GM19455 (cell line): ENCODE data around the gene ROBO1.

Source experiments
- ATAC-seq: cut with Tn5 transposase; IDR thresholded peaks from one replicate; pipeline ENCODE4 v1.9.1; 2021; ENCODE audit not compliant: unreplicated experiment

ROBO1 gene

DNA sequence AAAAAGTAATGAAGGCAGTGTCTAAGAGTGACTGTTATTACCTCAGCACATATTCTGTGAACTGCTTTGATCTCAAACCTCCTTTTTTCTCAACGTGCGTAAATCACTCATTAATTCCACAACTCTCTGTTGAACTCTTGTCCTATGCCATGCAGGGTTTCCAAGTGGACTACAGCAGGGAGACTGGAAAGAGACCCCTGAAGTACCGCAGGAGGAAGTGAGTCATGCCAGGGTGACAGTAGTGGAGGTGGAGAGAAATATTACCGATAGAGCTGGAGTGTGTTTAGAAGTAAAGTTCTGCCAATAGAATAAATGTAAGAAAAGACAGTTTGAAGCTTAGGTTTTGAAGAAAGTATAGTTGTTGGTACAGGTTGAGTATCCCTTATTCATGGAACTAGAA lies 908.9 kb downstream of the ROBO1 start:
- no peak for ATAC-seq

DNA sequence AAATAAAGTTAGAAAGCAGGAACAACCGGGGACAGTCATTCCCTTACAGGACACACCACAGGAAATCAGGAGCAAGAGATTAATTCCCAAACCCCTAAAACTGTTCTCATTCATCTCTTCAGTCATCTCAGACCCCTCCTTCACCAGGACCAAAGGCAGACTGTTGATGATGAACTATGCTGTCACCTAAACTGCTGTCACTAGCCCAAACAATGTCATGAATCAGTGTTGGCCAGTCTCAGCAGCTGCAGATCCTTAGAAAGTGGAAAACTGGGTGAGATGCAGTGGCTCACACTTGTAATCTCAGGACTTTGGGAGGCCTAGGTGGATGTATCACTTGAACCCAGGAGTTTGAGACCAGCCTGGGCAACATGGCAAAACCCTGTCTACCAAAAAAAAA lies 909.6 kb downstream of the ROBO1 start:
- ATAC-seq = no peak

DNA sequence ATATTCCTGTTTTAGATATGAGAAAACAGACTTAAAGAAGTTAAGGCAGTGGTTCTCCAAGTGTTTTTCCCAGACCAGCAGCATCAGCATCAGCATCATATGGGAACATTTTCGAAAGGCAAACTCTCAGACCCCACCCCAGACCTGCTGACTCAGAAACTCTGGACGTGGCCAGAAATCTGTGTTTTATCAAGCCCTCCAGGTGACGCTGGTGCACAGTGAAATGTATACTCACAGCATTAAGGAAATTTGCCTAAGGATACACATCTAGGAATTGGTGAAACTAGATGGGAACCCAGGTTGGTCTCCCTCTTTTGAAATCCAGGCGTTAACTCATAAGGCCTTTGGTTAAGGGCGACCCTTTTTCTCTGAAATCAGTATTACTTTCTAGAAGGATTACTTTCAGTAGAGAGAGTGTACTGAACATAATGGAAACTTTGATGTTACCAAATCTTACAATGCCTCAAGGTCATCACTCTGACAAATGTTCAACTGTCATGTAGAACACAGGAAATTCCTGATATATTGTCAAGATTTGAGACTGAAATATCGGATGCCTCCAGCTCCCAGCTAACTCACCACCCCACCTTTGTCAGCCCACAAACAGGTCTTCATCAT lies 910.2 kb downstream of the ROBO1 start:
- ATAC-seq = no peak

DNA sequence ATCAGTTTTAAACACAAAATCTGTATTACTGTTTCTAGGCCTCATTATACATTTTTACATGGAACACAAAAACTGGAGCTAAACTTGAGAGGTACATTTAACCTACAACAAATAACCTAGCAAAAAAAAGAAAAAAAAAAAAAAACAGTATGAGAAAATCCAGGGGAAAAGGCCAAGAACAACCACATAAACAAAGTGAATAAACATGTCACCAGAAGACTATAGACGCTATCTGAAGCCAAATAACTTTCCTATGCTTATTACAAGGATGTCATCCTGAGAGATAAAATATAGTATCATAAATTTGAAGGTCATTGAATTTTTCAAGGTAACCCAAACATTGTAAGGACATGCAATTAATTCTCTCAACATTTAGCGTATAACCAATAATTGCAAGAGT lies 911.6 kb downstream of the ROBO1 start:
- ATAC-seq = no peak

DNA sequence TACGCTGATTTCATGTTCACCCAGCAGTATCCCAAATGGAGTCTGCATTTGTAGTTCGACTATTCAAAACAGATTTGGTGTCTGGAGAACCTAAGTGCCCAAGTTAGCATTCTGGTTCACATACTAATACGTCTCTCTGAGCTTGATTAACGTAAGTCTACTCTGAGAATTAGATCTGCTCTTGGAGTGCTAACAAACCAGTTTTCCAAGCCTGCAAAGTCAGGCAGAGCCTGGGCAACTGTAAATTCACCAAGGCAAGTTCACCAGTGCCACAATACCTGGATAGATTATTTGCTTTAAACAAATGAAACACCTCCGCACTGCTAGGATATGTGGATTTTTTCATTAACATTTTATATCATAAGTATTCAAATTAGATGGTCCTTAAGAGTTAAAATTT lies 912.6 kb downstream of the ROBO1 start:
- ATAC-seq = no peak

DNA sequence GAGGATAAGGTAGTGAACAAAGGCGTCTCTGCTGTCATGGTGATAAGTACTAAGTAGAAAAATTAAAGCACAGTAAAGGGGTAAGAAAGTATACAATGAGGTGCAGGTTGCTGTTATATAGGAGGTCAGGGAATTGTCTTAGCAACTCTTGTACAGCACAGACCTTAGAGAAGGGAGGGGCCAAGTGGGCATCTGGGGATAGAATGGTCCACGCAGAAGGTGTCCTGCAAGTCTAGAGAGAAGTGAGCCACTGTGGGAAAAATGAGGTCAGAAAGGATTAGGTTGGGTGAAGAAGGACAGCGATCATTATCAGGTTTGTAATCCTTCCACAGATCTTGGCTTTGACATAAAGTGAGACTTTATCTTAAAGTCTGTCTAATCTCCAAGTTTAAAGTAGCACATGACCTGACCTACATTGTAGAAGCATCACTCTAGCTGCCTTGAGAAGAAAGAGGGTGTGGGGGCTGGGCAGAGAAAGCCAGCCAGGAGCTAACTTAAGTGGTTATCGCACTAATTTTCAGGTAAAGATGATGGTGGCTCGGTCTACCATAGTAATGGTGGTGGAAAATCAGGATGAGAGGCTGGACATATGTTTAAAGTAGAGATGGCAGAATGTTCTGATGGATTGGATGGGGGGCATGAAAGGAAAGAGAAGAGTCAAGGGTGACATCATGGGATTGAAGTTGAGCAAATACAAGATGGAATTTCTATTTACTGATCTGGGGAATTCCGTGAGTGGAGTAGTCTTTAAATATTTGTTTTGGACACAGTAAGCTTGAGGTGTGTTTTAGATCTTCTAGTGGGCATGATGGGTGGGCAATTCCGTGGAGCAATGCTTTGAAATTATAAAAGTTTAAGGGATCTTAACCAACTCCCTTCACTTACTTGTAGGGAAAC lies 919.2 kb downstream of the ROBO1 start:
- no peak for ATAC-seq

DNA sequence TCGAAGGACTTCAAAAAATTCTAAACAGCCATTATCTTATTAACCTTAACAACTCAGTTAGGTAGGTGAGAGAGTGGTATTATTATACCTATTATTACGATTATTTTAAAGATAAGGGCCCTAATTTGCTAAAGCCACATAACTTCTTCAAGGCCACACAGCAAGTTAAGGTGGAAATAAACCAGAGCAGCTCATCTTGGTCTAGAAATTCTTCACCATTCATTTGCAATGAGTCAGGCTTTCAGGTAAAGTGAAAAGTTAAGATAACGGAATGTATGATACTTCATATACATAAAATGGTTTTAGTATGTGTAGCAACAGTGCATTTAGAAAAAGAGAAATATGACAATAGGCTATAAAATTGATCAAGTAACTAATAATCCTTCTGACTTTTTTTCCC lies 920.2 kb downstream of the ROBO1 start:
- no peak for ATAC-seq

DNA sequence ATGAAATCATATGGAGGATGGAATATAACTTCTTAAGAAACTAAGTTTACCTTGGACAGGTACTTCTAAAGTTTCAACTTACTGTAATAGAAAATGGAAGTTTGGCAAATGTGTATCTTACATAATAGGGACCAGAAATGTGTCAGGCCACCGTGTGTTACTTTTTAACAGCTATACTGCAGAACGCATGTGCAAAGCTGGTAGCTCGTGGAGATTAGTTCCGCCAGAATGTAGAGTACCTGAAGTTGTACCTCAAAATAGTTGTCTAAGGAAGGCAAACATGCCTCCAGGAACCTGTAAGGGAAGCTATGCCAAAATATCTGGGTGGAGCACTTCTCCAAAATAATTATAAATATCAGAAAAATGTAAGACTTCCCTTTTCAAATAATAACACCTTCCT lies 920.6 kb downstream of the ROBO1 start:
- ATAC-seq = no peak

DNA sequence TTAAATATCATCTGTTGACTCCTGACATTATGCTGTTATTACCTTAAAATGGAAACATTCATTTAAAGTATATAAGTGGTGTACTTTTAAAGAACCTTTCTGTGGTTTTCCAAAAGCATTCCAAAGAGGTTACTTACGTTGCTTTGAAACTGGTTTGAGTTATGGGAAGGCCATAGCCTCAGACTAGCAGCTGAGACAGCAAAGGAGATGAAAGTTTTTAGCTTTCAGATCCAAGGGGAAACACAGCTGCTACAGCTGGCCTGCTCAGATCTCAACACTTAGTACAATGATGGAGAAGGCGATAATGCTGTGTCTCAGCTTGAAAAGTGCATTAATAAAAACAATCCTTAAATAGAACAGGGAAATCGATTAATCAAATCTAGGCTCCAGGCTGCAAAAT lies 921.1 kb downstream of the ROBO1 start:
- no peak for ATAC-seq

DNA sequence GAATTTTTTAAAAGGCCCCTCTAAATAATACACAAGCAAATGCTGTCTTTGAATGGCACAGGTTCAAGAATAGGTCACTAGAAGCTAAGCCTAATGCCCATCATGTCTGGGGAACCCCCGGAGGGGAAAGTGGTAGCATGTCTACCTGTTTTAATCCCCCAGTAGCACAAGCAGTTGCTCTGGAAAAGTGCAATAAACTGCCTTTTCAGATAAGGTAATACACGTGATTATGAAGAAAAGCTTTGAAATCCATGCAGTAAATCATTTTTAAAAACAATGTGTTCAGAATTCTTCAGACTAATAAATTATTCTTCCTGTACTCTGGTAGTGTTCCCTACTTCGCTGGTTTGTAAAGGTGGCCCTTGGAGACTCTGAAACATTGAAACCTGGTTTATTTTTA lies 922.2 kb downstream of the ROBO1 start:
- ATAC-seq = no peak

DNA sequence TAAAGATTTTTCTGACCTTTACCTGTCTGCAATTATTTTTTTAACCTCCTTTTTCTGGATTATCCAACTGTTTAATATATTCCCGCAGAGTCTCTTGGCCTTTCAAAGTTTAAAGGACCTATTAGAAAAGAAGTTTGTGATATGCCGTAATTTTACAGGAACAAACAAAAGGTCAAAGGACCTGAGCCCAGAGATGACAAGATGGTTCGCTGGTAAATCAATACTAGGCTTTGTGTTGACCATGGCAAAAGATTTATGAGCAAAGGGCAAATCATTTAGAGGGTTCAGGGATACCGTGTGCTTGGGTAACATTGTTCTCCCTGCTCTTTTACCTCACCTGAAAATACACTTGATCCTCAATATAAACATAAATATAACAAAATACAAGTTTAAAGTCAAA lies 923.5 kb downstream of the ROBO1 start:
- no peak for ATAC-seq

DNA sequence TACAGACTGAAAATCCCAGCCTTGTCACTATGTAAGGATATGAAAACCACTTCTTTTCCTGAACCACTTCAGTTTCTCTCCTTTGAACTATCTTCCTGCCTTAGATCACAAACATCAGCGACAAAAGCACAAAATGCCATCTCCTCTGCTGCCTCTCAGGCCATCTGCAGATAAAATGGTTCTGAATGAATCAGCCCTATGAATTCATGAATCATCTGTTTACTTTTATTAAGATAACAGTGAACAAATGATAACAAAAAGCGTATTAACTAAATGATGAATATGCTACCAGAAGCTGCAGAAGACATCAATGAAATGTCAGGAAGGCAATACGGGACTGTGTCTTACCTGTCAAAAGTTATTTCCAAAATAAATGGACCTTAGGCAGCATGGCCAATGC lies 928.1 kb downstream of the ROBO1 start:
- no peak for ATAC-seq

DNA sequence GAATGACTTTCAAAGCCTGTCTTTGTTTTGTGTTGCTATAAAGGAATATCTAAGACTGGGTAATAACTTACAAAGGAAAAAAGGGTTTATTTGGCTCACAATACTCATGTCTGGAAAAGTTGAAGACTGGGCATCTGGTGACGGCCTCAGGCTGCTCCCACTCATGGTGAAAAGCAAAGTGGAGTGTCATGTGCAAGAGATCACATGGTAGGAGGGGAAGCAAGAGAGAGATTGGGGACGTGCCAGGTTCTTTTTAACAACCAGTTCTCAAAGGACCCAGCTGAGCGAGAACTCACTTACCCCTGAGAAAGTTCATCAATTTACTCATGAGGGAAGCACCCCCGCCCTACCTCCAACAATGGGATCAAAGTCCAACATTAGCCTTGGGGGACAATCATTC lies 929.4 kb downstream of the ROBO1 start:
- no peak for ATAC-seq

DNA sequence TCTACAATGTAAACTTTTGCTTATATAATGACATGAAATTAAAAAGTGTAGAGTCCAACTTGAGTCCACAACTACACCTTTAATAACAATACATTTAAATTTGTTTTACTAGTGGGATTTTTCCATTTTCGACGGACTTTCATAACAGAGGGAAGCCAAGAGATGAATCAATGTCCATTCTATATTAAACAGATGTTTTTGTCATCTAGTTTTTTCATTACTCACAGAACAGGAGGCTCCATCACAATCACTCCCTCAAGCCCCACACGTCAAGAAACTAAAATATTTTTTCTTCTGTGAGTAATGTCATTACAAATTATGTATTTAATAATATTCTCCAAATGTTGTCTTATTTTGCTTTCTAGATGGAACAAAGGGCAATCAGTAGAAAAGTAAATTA lies 932.9 kb downstream of the ROBO1 start:
- ATAC-seq = no peak

DNA sequence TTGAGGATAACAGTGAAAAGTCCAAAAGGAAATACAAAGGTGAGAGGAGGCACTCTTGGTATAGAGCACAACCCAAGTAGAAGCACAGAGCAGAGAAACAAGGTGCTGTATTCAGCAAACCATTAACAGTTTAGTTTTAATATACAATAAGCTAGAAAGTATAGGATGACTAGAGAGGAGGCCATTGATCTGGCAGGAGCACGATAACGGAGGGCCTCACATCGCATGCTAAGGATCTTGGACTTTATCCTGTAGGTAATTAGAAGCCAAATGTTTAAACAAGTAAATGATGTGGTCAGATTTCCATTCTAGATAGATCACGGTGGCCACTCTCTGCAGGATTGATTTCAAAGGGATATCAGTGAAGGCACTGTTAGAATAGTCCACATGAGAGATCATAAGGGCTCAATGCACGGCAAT lies 935.0 kb downstream of the ROBO1 start:
- ATAC-seq = no peak

DNA sequence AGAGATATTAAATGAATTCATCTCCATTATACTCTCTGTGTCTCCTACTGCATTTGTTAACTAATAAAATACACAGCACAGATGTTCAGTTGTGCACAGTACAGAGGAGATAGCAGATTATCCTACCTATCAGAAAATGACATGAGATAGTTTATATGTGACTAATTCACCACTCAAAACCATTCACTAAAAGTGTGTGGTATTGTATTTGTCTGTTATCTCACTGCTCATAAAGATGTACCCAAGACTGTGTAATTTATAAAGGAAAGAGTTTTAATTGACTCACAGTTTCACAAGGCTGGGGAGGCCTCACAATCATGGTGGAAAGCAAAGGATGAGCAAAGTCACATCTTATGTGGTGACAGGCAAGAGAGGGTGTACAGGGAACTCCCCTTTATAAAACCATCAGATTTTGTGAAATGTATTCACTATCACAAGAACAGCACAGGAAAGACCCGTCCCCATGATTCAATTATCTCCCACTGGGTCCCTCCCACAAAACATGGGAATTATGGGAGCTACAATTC lies 936.3 kb downstream of the ROBO1 start:
- ATAC-seq = no peak

DNA sequence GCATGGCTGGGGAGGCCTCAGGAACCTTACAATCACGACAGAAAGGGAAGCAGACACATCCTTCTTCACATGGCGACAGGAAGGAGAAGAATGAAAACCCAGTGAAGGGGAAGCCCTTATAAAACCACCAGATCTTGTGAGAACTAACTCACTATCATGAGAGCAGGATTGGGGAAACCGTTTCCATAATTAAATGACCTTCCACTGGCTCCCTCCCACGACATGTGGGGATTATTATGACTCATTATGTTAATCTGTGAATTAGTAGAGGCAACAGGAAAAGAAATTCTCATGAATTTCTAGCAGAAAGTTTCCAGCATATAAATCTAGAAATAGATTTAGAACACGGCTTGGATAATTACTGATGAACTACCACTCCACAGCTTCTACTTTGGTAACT lies 937.3 kb downstream of the ROBO1 start:
- no peak for ATAC-seq

DNA sequence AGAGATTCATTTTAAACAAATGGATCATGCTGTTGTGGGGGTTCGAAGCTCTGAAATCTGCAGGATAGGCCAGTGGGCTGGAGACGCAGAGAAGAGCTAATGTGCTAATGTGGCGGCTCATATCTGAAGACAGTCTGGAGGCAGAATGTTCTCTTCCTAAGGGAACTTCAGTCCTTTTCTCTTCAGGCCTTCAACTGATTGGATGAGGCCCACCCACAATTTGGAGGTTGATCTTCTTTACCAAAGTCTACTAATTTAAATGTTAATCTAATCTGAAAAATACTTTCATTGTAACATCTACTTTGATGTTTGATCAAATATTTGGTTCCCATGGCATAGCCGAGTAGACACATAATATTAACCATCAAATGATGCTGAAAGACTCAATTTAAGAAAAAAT lies 940.2 kb downstream of the ROBO1 start:
- ATAC-seq = no peak

DNA sequence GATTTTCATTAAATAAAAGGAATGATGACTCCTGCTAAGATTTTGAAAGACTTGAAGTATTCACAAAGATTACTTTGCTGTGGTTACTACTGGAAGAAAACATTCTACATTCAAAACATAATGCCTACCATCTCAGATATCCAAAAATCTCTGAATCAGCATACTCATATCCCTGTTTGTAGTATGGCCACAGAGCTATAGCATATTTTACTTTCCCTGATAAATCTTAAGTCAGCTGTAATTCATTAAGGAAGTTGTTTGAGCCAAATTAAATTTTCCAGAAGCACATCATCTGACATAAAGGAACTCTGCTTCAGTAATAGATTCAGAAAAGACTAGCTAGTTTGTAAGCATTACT lies 942.0 kb downstream of the ROBO1 start:
- ATAC-seq = no peak

DNA sequence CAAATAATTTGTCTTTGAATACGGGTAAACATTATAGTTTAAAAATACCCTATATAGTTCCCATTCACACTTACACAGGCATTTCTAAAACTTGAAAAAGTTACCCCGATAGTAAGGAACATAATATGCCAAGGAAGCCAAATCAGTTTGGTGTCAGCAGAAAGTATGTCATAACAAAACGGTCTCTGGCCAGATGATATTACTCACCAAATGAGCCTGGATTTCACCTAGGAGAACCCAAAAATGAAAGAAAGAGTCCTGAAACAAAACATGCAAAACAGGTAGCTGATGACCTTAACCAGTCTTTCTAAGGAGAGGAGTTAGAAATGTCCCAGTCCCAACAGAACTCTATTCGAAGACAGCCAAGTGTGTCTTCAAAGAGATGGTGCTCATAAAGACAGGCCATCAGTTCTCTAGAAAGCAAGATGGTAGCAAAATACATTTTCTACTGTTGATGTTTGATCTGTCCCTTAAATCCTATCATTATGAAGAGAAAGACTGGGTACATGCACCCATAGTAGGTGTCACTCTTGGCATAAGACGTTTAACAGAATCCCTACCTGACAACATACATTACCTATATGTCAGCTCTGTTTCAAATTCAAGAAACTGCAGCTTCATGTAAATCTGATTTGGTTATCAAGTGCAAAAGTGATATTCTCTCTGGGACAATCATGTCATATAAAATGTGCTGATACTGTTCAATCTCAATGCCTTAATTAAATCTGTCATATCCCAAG lies 942.5 kb downstream of the ROBO1 start:
- ATAC-seq = no peak

DNA sequence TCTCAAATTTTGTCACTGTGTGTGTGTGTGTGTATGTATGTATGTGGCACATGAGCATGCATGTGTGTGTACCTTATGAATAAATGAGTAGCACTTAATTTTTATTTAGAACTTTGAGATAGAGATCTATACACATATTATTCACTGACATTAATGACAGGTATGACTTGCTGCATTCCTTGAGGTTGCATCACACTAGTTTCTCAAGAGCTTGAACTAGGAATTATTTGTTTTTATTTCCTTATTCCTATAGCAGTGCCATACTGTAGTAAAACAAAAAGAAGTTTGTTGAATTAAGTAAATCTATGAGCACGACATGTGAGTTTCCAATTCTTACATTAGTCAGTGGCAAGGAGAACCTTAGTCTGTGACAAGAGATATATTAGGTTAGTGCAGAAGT lies 943.9 kb downstream of the ROBO1 start:
- ATAC-seq = no peak

DNA sequence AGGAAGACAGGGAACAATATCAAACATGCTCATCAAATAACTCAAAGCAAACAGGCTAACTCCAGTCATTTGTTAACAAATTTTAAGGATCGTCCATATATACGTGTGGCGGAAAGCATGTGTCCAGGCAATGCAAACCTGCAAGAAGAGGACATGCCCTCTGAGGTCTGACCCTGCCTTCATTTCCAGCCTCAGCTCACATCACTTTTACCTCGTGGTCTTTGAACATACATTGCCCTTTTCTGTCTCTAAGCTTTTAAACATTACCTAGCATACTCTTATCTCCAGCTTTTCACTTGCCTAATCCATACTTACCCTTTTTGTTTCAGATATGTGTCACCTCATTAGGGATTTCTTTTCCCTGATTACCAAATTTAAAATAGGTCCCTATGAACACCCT lies 944.4 kb downstream of the ROBO1 start:
- ATAC-seq = no peak
